K562 (cell line): ENCODE data around the gene ZDHHC1.

ENCODE experiments used
- BRCA1 ChIP-seq, 2 experiments: fragments of 450-650 bp in 1 of 2; sonication (generic) in 1 of 2; formaldehyde crosslinking in 1 of 2; IDR thresholded peaks; 2 replicates each; pipeline versions ENCODE4 v1.5.0 to v1.6.1; 2017 to 2020; ENCODE audit warnings: mild to moderate bottlenecking in 1 of 2, missing genetic modification reagents in 1 of 2
- KLF13 ChIP-seq: fragments of 450-650 bp; IDR thresholded peaks from 2 replicates; pipeline ENCODE4 v1.6.1; 2016; ENCODE audit warnings: missing genetic modification characterization, low read depth, mild to moderate bottlenecking, missing compliant biosample characterization, moderate library complexity, borderline replicate concordance
- SPI1 ChIP-seq: IDR thresholded peaks from 2 replicates; pipeline ENCODE4 v1.6.1; 2011; ENCODE audit warnings: low read depth, low read length, control low read depth, borderline replicate concordance
- TSC22D4 ChIP-seq: fragments of 450-650 bp; IDR thresholded peaks from 2 replicates; pipeline ENCODE4 v1.6.1; 2016; ENCODE audit warnings: missing genetic modification characterization, missing biosample characterization, control low read depth
- ZNF12 ChIP-seq: sonication (generic); formaldehyde crosslinking; IDR thresholded peaks from 2 replicates; pipeline ENCODE4 v1.4.0; 2020; ENCODE audit warnings: mild to moderate bottlenecking, missing genetic modification reagents

DNA sequence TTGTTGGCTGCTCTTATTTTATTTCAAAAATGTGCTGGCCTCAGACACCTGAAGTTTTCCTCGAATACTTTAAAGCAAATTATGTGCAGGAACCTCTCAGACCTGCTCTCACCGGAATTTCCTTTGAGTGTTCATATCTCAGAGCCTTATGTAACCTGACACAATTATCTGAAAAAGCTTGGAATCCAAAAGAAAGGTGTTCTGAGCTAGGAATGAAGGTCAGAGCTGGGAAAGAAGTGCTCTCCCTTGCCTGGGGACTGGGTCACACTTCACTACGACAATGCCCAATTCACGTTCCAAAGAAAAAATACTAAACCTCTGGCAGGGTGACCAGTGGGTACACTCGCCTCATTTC lies 8.0 kb upstream of the ZDHHC1 start:
- no peak for TF ChIP-seq SPI1
- TF ChIP-seq KLF13 (tag) = no peak
- no peak for TF ChIP-seq TSC22D4 (tag)
- no peak for TF ChIP-seq ZNF12 (CRISPR knock-in tag)
- no peak for TF ChIP-seq BRCA1 (IDR thresholded peaks at IDR 0.05)
- TF ChIP-seq BRCA1 (CRISPR knock-in tag; IDR thresholded peaks at IDR 0.05) = no peak
